Measurements from ENCODE around the gene FEM1A. TPM values are rescaled to one million over a fixed set of nuclear protein-coding genes. Genes with fewer than 3 reads are reported as not detected.

The FEM1A gene
- total and polyA plus RNA-seq, 9 of the 15 experiments (the other 6 are each of a cell fraction or from before 2014, with no cell fraction given) = 0.08 to 19.0 (median 6.8) TPM

GRCh38 chr19:4815426-4816201 is 24.1 kb downstream of the FEM1A start (continued):
- TF ChIP-seq ASH1L (IDR thresholded peaks at IDR 0.05; ENCODE audit: borderline replicate concordance, low read depth, partially characterized antibody) (peak; percentile 79), KAT2B (IDR thresholded peaks at IDR 0.05; ENCODE audit: low read depth, low read length) (no peak), ARHGAP35 (IDR thresholded peaks at IDR 0.05; ENCODE audit: partially characterized antibody) (no peak), YBX1 (IDR thresholded peaks at IDR 0.05) (no peak), MEIS2 (IDR thresholded peaks at IDR 0.05; ENCODE audit: partially characterized antibody) (no peak), FOXP1 (CRISPR knock-in tag; IDR thresholded peaks at IDR 0.05) (no peak), SPI1 (IDR thresholded peaks at IDR 0.05; ENCODE audit: borderline replicate concordance, low read depth, low read length) (peak; percentile 90), POLR2A (conservative IDR thresholded peaks at IDR 0.05) (peak; percentile 62), NR2F6 (CRISPR knock-in tag; IDR thresholded peaks at IDR 0.05) (no peak), MAZ (CRISPR knock-in tag; conservative IDR thresholded peaks at IDR 0.05 in 1 of 2, IDR thresholded peaks at IDR 0.05 in 1 of 2) (peak in 1 of 2 experiments; percentile 25; a peak in 1 of 4 replicates), ZNF23 (CRISPR knock-in tag; IDR thresholded peaks at IDR 0.05) (no peak), ZNF384 (IDR thresholded peaks at IDR 0.05; ENCODE audit: low read depth, low read length) (no peak), ZNF511 (CRISPR knock-in tag; IDR thresholded peaks at IDR 0.05) (peak; percentile 60), TBL1XR1 (IDR thresholded peaks at IDR 0.05; ENCODE audit: low read length in 2 of 2) (no peak), RBM17 (IDR thresholded peaks at IDR 0.05; ENCODE audit: borderline replicate concordance, low read depth, low read length) (no peak), RUNX1 (IDR thresholded peaks at IDR 0.05; ENCODE audit: low read depth) (no peak), ZNF785 (CRISPR knock-in tag; IDR thresholded peaks at IDR 0.05) (no peak), CHCHD3 (CRISPR knock-in tag; IDR thresholded peaks at IDR 0.05) (no peak), ZNF165 (CRISPR knock-in tag; IDR thresholded peaks at IDR 0.05; ENCODE audit: borderline replicate concordance) (no peak), L3MBTL2 (IDR thresholded peaks at IDR 0.05) (peak; percentile 97), ZNF699 (CRISPR knock-in tag; IDR thresholded peaks at IDR 0.05; ENCODE audit: insufficient replicate concordance) (no peak), BDP1 (IDR thresholded peaks at IDR 0.05; ENCODE audit: insufficient read depth, insufficient read length) (no peak), POLR3G (IDR thresholded peaks at IDR 0.05; ENCODE audit: extremely low read depth, insufficient read length, insufficient replicate concordance) (no peak), SFPQ (IDR thresholded peaks at IDR 0.05; ENCODE audit: low read depth, low read length) (no peak), NFE2 (IDR thresholded peaks at IDR 0.05; ENCODE audit: low read depth) (no peak), MNT (conservative IDR thresholded peaks at IDR 0.05) (peak; percentile 95 to 97), RHOXF2B (CRISPR knock-in tag; conservative IDR thresholded peaks at IDR 0.05) (no peak)
